Lower leg skin (tissue), 4 donors: ENCODE data around the gene DAB2IP. TPM values are rescaled to one million over a fixed set of nuclear protein-coding genes. Genes with fewer than 3 reads are reported as not detected.

Experiments used
- DNase-seq, 2 donors: peaks; one replicate each; pipeline ENCODE4 v3.0.0-alpha.2; 2019; ENCODE audit warnings: low spot score in 2 of 2
- H3K4me3 ChIP-seq: fragments of 200-600 bp; sonication (generic); 2 replicates; pipeline ENCODE4 v1.5.1; 2017; ENCODE audit warnings: mild to moderate bottlenecking, low read depth; ENCODE audit not compliant: poor library complexity, severe bottlenecking
- POLR2A ChIP-seq, 2 donors: fragments of 450-650 bp; IDR thresholded peaks; one replicate each; pipeline ENCODE4 v1.6.1; 2016 to 2017; ENCODE audit warnings: antibody characterized with exemption in 2 of 2, mild to moderate bottlenecking in 1 of 2, moderate library complexity in 1 of 2
- WGBS, 2 donors: methylation state at CpG; one replicate each; pipeline ENCODE4 v1.1.5; 2018; 5-methylcytosine and 5-hydroxymethylcytosine counted together
- intact Hi-C: fragments of 100-400 bp; cut with DNase I; formaldehyde crosslinking; loops from one replicate; pipeline ENCODE4 v1.15.0; 2023; ENCODE audit warnings: low total_unique reads
- total RNA-seq, 4 donors: library from RNA; depleted of rRNA; stranded (reverse); fragments of >200 nt; gene quantifications; one replicate each; pipeline ENCODE4 v1.1.0, GENCODE V29; 2016
- TF ChIP-seq, protein P1 (sequence below), 3 donors: fragments of 450-650 bp; IDR thresholded peaks; one replicate each; pipeline ENCODE4 v1.5.1; 2016; ENCODE audit warnings: antibody characterized with exemption in 3 of 3, mild to moderate bottlenecking in 3 of 3, moderate library complexity in 2 of 3

Gene DAB2IP
- total RNA-seq, 4 donors from 2014 or later: 42.5 to 68.0 (median 57.0) TPM

DNA sequence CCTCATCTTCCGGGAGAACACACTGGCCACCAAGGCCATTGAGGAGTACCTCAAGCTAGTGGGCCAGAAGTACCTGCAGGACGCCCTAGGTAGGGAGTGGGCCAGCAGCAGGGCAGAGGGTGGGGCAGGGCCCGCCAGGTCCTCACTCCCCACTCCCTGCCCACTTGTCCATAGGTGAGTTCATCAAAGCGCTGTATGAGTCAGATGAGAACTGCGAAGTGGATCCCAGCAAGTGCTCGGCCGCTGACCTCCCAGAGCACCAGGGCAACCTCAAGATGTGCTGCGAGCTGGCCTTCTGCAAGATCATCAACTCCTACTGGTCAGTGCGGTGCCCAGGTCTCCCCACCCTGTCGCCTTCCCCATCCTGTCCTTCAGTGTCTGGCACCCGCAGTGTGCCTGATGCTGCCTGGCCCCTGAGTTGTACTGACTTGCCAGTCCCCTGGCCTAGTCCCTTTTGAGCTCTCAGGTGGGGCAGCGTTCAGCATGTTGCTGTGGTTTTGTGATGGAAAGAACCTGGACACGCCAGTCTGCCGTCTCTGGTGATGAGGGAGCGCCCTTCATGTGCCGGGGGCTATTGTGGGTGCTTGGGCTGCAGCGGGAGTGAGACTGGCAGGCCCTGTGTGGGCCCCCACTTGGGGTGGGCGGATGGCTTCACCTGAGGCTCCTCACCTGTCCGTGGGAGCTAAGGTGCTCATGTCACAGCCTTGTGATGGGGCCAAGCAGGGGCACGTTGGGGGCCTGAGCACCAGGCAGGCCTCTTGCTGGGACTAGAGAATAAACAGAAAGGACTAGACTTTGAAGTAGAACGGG lies 112.3 kb downstream of the DAB2IP start:
- H3K4me3 ChIP-seq: no peak overlapping the region
- intact Hi-C loops: no loop called here
- TF ChIP-seq POLR2A (IDR thresholded peaks at IDR 0.05): no peak
- TF ChIP-seq, protein P1, sequence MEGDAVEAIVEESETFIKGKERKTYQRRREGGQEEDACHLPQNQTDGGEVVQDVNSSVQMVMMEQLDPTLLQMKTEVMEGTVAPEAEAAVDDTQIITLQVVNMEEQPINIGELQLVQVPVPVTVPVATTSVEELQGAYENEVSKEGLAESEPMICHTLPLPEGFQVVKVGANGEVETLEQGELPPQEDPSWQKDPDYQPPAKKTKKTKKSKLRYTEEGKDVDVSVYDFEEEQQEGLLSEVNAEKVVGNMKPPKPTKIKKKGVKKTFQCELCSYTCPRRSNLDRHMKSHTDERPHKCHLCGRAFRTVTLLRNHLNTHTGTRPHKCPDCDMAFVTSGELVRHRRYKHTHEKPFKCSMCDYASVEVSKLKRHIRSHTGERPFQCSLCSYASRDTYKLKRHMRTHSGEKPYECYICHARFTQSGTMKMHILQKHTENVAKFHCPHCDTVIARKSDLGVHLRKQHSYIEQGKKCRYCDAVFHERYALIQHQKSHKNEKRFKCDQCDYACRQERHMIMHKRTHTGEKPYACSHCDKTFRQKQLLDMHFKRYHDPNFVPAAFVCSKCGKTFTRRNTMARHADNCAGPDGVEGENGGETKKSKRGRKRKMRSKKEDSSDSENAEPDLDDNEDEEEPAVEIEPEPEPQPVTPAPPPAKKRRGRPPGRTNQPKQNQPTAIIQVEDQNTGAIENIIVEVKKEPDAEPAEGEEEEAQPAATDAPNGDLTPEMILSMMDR (IDR thresholded peaks at IDR 0.05): no peak
- 91 to 92% methylated on average over 16 to 20 of the region's 21 CpGs for WGBS, 2 donors
- DNase-seq: no peak

DNA sequence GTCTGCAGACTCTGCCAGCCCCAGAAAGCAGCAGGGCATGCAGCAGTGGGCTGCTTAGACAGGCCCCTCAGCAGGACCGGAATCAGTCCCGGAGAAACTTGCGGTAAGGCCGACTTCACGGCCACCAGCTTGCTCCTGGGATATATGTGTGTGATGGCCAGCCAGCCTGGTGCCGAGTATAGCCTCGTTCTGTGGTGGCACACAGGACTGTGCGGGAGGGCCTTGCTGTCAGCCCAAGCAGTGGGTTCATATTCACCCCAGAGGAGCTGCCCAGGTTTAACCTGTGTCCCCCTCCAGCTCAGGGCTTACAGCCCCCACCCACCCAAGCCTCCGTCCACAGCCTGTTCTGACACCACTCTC lies 112.9 kb downstream of the DAB2IP start:
- no peak for DNase-seq
- intact Hi-C loops: no loop called here
- no peak for TF ChIP-seq POLR2A (IDR thresholded peaks at IDR 0.05)
- TF ChIP-seq, protein P1 (IDR thresholded peaks at IDR 0.05): no peak
- H3K4me3 ChIP-seq: no peak overlapping the region
- WGBS, 2 donors: 83 to 86% methylated on average over 9 of the region's 9 CpGs

DNA sequence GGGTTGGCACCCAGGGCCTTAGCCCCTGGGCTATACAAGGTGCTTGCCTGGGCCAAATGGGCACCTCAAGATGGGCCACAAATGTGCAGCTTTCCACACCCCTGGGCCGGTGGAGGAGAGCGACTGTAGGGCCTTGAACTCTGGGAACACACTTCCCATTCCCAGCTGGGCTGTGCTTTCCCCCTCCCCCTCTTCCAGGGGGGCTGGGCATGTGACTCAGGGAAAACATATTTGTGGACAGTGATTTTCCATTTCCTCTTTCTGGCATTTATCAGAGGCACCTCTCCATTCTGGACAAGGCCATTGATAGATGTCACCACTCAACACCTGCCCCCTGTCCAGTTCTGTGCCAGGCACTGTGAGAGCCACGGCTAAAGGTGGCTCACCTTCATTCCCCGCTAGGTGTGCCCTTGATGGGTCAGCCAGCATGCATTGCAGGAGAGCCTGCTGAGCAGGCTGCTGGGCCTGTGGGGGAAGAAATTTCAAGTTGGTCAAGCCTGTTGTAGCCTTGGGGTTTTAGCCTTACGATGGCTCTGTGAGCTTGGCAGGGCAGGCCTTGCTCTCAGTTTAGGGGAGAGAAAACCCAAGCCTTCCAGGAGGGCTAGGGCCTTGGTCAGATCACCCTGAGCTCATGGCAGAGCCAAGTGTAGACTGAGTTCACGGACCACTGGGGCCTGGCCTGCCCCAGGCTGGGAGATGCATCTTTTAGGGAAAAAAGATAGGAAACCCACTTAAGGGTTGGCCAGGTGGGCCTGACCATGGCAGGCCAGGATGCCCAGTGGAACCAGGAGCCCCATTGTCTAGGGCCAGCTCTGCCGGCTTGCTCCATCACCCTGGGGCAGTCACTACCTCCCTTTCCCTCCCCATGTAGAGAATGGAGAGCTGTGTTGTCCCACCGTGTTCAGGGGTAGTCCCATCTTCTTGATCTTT lies 113.9 kb downstream of the DAB2IP start:
- TF ChIP-seq, protein P1 (IDR thresholded peaks at IDR 0.05): no peak
- no peak for TF ChIP-seq POLR2A (IDR thresholded peaks at IDR 0.05)
- intact Hi-C loops: no loop called here
- no peak overlapping the region for H3K4me3 ChIP-seq
- DNase-seq: no peak
- WGBS, 2 donors: 74 to 75% methylated on average over 8 of the region's 8 CpGs

DNA sequence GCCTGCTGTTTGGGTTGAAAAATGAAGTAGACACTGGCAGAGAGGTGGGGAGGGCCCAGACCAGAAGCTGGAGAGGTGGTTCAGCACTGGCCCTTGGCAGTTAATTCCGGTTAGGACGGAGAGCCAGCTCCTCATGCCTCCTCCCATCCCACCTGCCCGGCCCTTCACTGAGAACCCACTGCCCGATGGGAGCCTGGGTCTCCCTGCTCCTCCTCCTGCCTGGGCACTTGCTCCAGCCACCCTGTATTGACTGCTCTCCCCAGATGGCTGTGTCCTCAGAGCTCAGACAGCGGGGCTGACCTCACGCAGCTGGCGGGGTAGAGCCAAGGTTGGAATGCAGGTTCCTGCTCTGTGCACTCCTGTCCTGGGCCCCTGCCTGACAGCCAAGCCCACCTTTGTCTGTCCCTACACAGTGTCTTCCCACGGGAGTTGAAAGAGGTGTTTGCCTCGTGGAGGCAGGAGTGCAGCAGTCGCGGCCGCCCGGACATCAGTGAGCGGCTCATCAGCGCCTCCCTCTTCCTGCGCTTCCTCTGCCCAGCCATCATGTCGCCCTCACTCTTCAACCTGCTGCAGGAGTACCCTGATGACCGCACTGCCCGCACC lies 114.7 kb downstream of the DAB2IP start:
- WGBS, 2 donors: 90 to 93% methylated on average over 19 of the region's 19 CpGs
- DNase-seq: no peak
- no peak overlapping the region for H3K4me3 ChIP-seq
- TF ChIP-seq, protein P1 (IDR thresholded peaks at IDR 0.05): no peak
- no peak for TF ChIP-seq POLR2A (IDR thresholded peaks at IDR 0.05)
- intact Hi-C loops: no loop called here

DNA sequence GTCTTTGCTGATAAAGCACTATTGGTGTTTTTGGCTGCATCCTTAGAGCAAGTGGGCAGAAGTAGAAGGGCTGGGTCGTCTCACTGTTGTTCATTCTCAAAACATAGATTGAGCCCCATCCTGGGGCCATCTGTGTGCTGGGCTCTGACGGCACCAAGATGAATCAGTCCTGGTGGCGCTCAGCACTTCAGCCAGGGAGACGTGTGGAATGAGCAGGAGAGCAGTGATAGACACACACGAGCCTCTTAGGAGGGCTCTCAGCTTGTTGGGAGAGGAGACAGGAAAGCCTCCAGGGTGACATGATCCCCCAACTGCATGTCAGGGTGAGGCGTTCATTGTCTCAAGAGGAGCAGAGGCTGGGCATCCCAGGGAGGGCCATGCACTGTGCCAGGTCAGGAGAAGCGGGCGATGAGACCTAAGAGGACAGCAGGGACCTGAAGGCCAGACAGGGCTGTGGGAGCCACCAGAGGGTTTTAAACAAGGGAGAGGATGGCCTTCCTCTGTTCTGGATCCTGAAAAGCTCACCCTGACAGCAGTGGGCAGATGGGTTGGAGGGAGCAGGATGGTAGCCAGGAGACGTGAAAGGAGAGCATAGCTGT lies 115.8 kb downstream of the DAB2IP start:
- TF ChIP-seq, protein P1 (IDR thresholded peaks at IDR 0.05): no peak
- TF ChIP-seq POLR2A (IDR thresholded peaks at IDR 0.05): no peak
- intact Hi-C loops: no loop called here
- no peak overlapping the region for H3K4me3 ChIP-seq
- WGBS, 2 donors: 80 to 83% methylated on average over 9 of the region's 9 CpGs
- no peak for DNase-seq
